Mesendoderm (in vitro differentiated cells): ENCODE measurements around the gene C1orf50.
A peak's percentile ranks its signal among the peaks of the same experiment; 100 is the strongest.

Experiments used
- DNase-seq: peaks from one replicate; pipeline ENCODE4 v3.0.0; 2013
- H2AK5ac ChIP-seq: 2 replicates; pipeline ENCODE4 v1.6.1; 2013; ENCODE audit warnings: low read length, inconsistent platforms
- H2BK120ac ChIP-seq: 2 replicates; pipeline ENCODE4 v1.6.1; 2013; ENCODE audit warnings: low read depth, mild to moderate bottlenecking, low read length, moderate library complexity, mixed read lengths
- H2BK15ac ChIP-seq: replicated peaks from 2 replicates; pipeline ENCODE4 v1.6.1; 2013; ENCODE audit warnings: low read depth, mild to moderate bottlenecking, moderate library complexity
- H2BK5ac ChIP-seq: 2 replicates; pipeline ENCODE4 v1.6.1; 2013; ENCODE audit warnings: low read length, inconsistent platforms
- H3K18ac ChIP-seq: 2 replicates; pipeline ENCODE4 v1.6.1; 2013; ENCODE audit warnings: mild to moderate bottlenecking, low read length, mixed read lengths
- H3K23ac ChIP-seq: one replicate; pipeline ENCODE4 v1.6.1; 2013; ENCODE audit warnings: low read length
- H3K27ac ChIP-seq: 2 replicates; pipeline ENCODE4 v1.5.1; 2013; ENCODE audit warnings: low read depth, mild to moderate bottlenecking, inconsistent platforms, low read length, moderate library complexity
- H3K27me3 ChIP-seq: 2 replicates; pipeline ENCODE4 v1.6.1; 2013; ENCODE audit warnings: low read length, control low read depth, mild to moderate bottlenecking, inconsistent platforms; ENCODE audit not compliant: insufficient read depth, poor library complexity
- H3K36me3 ChIP-seq: 2 replicates; pipeline ENCODE4 v1.6.1; 2013; ENCODE audit warnings: low read length, inconsistent platforms; ENCODE audit not compliant: control insufficient read depth, insufficient read depth
- H3K4ac ChIP-seq: one replicate; pipeline ENCODE4 v1.6.1; 2013; ENCODE audit warnings: low read depth, mild to moderate bottlenecking, low read length, moderate library complexity
- H3K4me1 ChIP-seq: 2 replicates; pipeline ENCODE4 v1.6.1; 2013; ENCODE audit warnings: low read depth, low read length, inconsistent platforms; ENCODE audit not compliant: control insufficient read depth
- H3K4me2 ChIP-seq: 2 replicates; pipeline ENCODE4 v1.6.1; 2013; ENCODE audit warnings: low read length
- H3K4me3 ChIP-seq: 2 replicates; pipeline ENCODE4 v1.5.1; 2013; ENCODE audit warnings: mild to moderate bottlenecking, low read length
- H3K56ac ChIP-seq: one replicate; pipeline ENCODE4 v1.6.1; 2013; ENCODE audit warnings: low read length
- H3K79me1 ChIP-seq: 2 replicates; pipeline ENCODE4 v1.6.1; 2013; ENCODE audit warnings: low read length, inconsistent platforms
- H3K79me2 ChIP-seq: 2 replicates; pipeline ENCODE4 v1.6.1; 2013; ENCODE audit warnings: mild to moderate bottlenecking, low read length; ENCODE audit not compliant: control insufficient read depth, insufficient read depth
- H3K9ac ChIP-seq: 2 replicates; pipeline ENCODE4 v1.6.1; 2013; ENCODE audit warnings: low read length, inconsistent platforms
- H4K5ac ChIP-seq: one replicate; pipeline ENCODE4 v1.6.1; 2013; ENCODE audit warnings: low read length
- H4K8ac ChIP-seq: one replicate; pipeline ENCODE4 v1.6.1; 2013; ENCODE audit warnings: low read depth, mild to moderate bottlenecking, control low read depth, low read length, moderate library complexity
- WGBS: extraction: QIAGEN DNeasy Blood & Tissue Kit; methylation state at CpG from one replicate; pipeline ENCODE4 v1.1.7; 2013; ENCODE audit warnings: low lambda C conversion rate, missing lambda C conversion rate; ENCODE audit not compliant: insufficient coverage; ENCODE audit errors: extremely low coverage; 5-methylcytosine and 5-hydroxymethylcytosine counted together

The C1orf50 gene

DNA sequence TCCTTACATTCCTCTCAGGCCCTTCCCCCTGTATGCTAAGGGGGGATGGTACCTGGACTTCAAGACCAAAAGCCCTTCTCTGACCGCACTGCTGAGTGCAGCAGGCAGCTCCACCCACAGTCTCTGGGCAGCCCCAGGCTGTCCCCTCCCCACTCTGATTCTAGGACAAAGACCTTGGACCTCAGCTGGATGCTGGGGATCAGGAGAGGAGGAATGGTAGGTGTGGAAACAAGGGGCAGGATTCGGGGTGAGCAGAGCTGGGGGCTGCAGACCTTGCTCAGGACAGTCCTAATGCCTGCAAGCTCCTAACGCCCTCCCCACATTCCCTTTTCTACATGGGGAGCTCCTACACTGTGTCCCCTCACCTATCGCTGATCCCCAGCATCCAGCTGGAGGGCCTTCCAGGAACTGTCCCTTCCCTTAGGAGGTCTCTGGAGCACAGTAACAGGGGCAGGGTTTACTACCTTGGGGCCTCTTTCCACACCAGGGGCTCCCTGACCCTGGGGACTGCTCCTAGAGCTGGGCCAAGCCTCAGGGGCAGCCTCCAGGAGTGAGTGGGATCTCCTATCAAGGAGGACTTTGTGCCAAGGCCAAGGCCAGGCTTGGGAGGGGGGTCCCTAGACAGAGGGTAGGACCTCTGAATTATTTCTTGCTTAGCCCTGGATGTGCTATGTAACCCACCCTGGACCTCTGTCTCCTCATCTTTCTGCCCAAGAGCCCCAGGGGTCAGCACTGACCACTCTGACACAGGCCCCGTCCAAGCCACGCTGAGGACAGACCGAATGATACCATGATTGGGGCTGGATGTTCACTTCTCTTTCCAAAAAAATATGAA, 32.6 kb upstream of the C1orf50 start:
- Histone ChIP-seq H3K56ac (no peak overlapping the region), H3K27me3 (no peaks in the 10 kb centered on the region), H3K4me3 (no peak overlapping the region), H2BK5ac (no peak overlapping the region), H3K79me2 (no peaks in the 10 kb centered on the region), H3K9ac (no peak overlapping the region), H4K5ac (no peak overlapping the region), H3K23ac (no peak overlapping the region), H3K4me2 (no peak overlapping the region), H3K4ac (no peak overlapping the region), H3K27ac (no peak overlapping the region), H2AK5ac (no peak overlapping the region), H2BK120ac (no peak overlapping the region), H3K18ac (no peak overlapping the region), H3K36me3 (no peaks in the 10 kb centered on the region), H3K79me1 (no peaks in the 10 kb centered on the region), H2BK15ac (no peak overlapping the region), H4K8ac (no peak overlapping the region), H3K4me1 (no peaks in the 10 kb centered on the region)
- WGBS, result no CpG with 5 or more reads among the region's 7 CpGs
- peak; percentile 57 for DNase-seq

- DNase-seq, result no peak
- H3K18ac ChIP-seq, result no peak overlapping the region
- WGBS, result no CpG with 5 or more reads among the region's 11 CpGs
These were observed 32.0 kb upstream of the C1orf50 start for GRCh38 chr1:42735056-42735455.

DNA sequence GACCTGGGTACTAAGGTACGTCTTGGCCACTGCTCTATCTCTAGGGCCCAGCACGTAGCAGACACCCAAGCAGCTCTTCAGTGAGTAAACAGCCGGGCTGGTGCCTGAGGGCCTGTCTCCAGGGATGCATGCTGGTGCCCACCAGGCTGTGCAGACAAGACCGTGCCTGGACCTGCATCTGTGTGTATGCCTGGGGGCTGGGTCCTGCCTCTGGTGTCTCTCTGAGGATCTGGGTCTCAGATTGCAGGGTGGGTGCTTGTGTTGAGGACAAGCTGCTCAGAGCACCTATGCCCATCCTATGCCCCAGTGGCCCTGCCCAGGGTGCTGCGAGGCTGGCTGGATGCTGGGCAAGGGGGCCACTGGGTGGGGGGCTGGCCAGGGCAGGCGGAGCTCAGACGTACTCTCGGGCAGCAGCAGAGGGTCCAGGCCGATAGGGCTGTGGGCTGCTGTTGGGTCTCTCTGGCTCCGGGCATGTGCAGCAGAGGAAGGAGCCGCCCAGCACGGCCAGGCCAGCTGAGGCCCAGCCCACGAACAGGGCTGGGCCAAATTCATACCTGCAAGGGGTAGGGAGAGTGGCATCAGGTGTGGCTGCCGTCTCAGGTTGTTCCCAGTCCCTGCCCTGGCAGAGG, 31.5 kb upstream of the C1orf50 start:
- Histone ChIP-seq H2BK5ac (no peak overlapping the region), H3K56ac (no peak overlapping the region), H3K79me2 (no peaks in the 10 kb centered on the region), H4K5ac (no peak overlapping the region), H3K4me1 (peaks cover 2% of the 10 kb centered on the region), H3K9ac (no peak overlapping the region), H2BK120ac (no peak overlapping the region), H3K4me3 (no peak overlapping the region), H3K4ac (no peak overlapping the region), H3K79me1 (no peaks in the 10 kb centered on the region), H3K36me3 (no peaks in the 10 kb centered on the region), H3K18ac (no peak overlapping the region), H3K4me2 (no peak overlapping the region), H3K23ac (no peak overlapping the region), H4K8ac (no peak overlapping the region), H2AK5ac (no peak overlapping the region), H3K27ac (no peak overlapping the region), H3K27me3 (no peaks in the 10 kb centered on the region), H2BK15ac (no peak overlapping the region)
- WGBS, result no CpG with 5 or more reads among the region's 14 CpGs
- no peak for DNase-seq

More at GRCh38 chr1:42735056-42735455, 32.0 kb upstream of the C1orf50 start:
- Histone ChIP-seq H3K4ac (no peak overlapping the region), H3K4me3 (no peak overlapping the region), H3K36me3 (no peaks in the 10 kb centered on the region), H3K79me1 (no peaks in the 10 kb centered on the region), H2BK15ac (no peak overlapping the region), H3K56ac (no peak overlapping the region), H3K4me2 (no peak overlapping the region), H4K5ac (no peak overlapping the region), H3K27ac (no peak overlapping the region), H2BK120ac (no peak overlapping the region), H3K9ac (no peak overlapping the region), H4K8ac (no peak overlapping the region), H3K23ac (no peak overlapping the region), H3K4me1 (peaks cover 2% of the 10 kb centered on the region), H2AK5ac (no peak overlapping the region), H3K27me3 (no peaks in the 10 kb centered on the region), H2BK5ac (no peak overlapping the region), H3K79me2 (no peaks in the 10 kb centered on the region)

GRCh38 chr1:42736152-42736551, 30.9 kb upstream of the C1orf50 start:
- Histone ChIP-seq H2BK120ac (no peak overlapping the region), H2BK5ac (no peak overlapping the region), H3K27me3 (no peaks in the 10 kb centered on the region), H3K36me3 (no peaks in the 10 kb centered on the region), H2BK15ac (no peak overlapping the region), H3K79me1 (no peaks in the 10 kb centered on the region), H3K18ac (no peak overlapping the region), H3K23ac (no peak overlapping the region), H3K79me2 (no peaks in the 10 kb centered on the region), H2AK5ac (no peak overlapping the region), H3K56ac (peak overlapping the region; percentile 56), H3K4me3 (no peak overlapping the region), H4K5ac (no peak overlapping the region), H4K8ac (no peak overlapping the region), H3K4me2 (no peak overlapping the region), H3K27ac (no peak overlapping the region), H3K9ac (no peak overlapping the region), H3K4ac (no peak overlapping the region), H3K4me1 (peaks cover 2% of the 10 kb centered on the region)
- peak; percentile 73 for DNase-seq
- WGBS, result no CpG with 5 or more reads among the region's 4 CpGs

- Histone ChIP-seq H3K27me3 (no peaks in the 10 kb centered on the region), H2AK5ac (no peak overlapping the region), H2BK120ac (no peak overlapping the region), H3K4me2 (no peak overlapping the region), H3K4ac (no peak overlapping the region), H2BK15ac (no peak overlapping the region), H3K36me3 (no peaks in the 10 kb centered on the region), H3K9ac (no peak overlapping the region), H3K56ac (peak overlapping the region; percentile 56), H3K4me3 (no peak overlapping the region), H3K79me1 (no peaks in the 10 kb centered on the region), H3K4me1 (peaks cover 4% of the 10 kb centered on the region), H3K79me2 (no peaks in the 10 kb centered on the region), H3K27ac (no peak overlapping the region), H4K8ac (no peak overlapping the region), H4K5ac (no peak overlapping the region), H3K18ac (no peak overlapping the region), H2BK5ac (no peak overlapping the region), H3K23ac (no peak overlapping the region)
- no CpG with 5 or more reads among the region's 8 CpGs for WGBS
- no peak for DNase-seq
These were observed 30.4 kb upstream of the C1orf50 start for GRCh38 chr1:42736571-42737200.
